HG03469 (cell line): ENCODE results near the gene KAZN.
"Not testable (repeated sequence)": the region's sequence is repeated elsewhere in the genome, so short reads cannot be mapped to it uniquely, and the experiment has no call there.

Experiments
- ATAC-seq: cut with Tn5 transposase; IDR thresholded peaks from one replicate; pipeline ENCODE4 v1.9.1; 2021; ENCODE audit warnings: mild to moderate bottlenecking, moderate library complexity, moderate number of reproducible peaks; ENCODE audit not compliant: unreplicated experiment

The KAZN gene

DNA sequence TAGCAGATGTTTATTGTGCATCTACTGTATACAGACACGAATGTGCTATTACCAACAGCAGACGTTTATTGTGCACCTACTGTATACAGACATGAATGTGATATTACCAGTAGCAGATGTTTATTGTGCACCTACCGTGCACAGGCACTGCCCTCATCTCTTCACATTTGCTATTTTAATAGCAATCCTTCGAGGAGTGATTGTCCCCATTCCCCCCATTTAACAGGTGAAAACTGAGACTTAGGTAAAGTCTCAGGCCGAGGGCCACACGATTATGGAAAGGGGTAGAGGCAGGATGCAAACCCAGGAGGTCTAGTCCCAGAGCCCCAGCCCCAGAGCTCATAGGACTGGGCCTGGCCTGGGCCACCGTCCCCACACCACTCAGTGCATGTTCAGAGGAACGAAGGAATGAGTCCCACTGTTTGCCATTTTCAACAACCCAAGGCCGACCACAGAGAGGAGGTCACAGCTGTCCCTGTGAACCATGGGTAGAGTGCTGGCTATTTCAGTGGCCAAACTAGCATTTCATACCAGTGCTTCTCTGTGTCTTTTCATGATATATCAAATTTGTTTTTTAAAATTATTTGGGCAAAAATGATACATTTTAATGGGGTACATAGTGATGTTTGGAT, 440.6 kb downstream of the KAZN start:
- ATAC-seq: no peak

DNA sequence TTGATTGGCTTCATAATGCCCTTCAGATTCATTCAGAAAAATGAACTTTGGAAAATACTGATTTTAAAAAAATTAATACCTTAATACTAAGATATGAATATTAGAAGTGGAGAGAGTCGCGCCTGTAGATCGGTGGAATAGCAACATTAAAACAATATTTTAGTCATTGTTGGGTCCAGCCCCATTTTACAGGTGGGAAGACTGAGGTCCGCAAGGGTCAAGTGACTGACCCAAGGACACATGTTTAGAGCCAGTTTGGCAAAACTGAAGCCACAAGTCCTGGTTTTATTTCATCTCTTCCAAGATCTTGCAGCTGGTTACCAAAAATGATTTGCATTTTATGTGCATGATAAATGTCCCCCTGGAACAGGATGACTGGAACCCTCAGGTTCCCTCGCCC, 441.4 kb downstream of the KAZN start:
- ATAC-seq: no peak

DNA sequence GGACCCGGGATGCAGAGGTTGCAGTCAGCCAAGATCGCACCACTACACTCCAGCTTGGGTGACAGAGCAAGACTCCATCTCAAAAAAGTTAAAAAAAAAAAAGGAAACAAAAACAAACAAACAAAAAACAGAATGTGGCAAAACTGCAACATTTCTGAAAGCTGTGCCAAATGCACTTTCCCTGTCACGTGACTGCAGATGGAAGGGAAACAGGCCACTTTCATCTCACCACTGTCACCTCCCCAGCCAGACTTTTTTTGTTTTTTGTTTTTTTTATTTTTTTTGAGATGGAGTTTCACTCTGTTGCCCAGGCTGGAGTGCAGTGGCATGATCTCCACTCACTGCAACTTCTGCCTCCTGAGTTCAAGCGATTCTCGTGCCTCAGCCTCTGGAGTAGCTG, 442.2 kb downstream of the KAZN start:
- not testable (repeated sequence) for ATAC-seq

DNA sequence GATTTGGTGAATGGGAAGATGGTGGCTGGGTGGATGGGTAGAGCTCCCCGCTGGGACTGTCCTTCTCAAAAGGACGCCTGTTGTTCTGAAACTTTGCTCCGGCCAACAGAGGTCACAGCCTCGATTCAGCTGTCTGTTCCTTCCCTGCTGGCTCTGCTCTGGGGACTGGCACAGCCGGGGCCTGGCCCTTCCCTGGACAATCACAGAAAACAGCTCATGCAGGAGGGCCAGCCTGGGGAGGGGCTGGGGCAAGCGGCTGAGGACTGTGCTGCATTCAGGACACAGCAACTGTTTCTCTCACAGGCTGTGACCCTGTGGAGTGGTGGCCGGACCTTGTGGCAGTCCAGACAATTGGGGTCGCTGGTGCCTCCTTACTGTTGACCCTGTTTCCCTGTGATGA, 444.4 kb downstream of the KAZN start:
- no peak for ATAC-seq

DNA sequence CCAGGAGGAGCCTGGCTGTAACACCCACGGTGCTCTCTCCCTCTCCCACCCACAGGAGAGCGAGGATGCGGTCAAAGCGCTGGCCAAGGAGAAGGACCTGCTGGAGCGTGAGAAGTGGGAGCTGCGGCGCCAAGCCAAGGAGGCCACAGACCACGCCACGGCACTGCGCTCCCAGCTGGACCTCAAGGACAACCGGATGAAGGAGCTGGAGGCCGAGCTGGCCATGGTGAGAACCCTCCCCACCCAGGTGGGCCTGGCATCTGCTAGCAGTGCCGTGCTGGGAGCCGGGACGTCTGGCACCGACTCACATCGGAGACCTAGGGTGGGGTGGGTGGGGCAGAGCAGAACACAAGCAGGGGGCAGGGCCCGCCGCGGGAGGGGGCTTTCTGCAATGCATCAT, 445.4 kb downstream of the KAZN start:
- ATAC-seq: no peak

DNA sequence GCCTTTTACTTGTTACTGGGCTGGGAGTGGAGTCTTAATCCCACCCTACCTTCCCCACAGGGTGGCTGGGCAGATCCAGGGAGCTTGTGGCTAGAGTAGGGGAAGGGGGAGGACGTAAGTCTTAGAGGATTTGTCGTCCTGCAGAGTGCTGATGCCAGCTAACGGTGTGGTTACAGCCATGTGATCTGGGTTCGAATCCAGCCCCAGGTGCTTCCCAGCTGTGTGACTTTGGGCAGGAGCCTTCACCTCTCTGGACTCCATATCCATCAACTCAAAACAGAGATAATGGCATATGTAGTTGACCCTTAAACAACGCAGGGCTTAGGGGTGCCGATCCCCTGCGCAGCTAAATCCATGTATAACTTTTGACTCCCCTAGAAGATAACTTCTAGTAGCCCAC, 446.6 kb downstream of the KAZN start:
- ATAC-seq: no peak

DNA sequence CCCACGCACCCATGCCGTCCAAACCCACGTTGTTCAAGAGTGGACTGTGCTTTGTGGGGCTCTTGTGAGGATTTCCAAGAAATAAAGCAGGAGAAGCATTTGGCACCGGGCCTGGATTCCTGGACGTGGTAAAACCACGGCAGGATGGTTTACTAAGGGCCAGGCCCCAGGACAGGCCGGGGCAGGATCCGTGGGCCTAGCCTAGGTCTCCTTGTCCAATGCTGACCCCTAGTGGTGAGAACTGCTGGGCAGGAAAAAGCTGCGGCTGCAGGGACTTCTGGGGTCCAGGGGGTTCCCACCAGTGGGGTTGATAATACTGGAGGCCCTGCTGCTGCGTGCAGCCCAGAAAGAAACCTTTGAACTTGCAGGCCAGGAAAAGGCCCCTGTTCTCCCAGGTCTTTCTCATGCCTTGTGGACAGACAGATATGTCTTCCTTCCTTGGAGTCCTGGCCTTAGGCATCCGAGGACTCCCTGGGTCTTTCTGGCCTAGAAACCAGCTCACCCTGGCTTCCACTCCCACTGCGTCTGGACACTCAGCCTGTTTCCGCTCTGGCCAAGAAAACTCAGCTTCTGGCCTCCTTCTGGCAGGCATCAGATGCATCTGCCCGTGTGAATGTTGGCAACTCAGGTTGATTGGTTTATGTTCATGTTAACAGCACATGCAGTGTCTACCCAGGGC, 448.1 kb downstream of the KAZN start:
- no peak for ATAC-seq

DNA sequence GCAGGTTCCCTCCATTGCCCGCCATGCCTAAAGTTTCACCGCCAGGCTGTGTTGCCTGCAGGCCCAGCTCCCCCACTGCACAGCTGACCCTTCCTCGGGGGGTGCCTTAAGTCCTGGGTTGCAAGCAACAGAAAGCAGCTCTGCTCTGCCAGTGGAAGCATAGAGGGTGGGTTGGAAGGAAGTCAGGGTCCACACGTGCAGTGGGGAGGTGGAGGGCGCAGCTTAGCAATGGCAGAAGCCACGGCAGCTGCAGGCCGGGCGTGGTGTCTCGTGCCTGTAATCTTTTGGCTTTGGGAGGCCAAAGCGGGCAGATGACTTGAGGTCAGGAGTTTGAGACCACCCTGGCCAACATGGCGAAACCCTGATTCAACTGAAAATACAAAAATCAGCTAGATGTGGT, 448.8 kb downstream of the KAZN start:
- ATAC-seq: no peak

DNA sequence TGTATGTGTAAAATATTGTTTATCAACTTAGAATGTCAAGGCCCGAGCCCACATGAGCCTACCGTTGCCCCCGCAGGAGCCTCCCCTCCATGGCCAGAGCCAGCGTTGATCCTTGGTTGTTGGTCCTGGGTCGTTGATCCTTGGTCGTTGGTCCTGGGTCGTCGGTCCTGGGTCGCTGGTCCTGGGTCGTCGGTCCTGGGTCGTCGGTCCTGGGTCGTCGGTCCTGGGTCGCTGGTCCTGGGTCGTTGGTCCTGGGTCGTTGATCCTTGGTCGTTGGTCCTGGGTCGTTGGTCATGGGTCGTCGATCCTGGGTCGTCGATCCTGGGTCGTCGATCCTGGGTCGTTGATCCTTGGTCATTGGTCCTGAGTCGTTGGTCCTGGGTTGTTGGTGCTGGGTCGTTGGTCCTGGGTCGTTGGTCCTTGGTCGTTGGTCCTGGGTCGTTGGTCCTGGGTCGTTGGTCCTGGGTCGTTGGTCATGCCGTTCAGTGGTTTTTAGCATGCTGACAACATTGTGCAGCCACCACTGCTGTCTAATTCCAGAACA, 450.0 kb downstream of the KAZN start:
- ATAC-seq: no peak

DNA sequence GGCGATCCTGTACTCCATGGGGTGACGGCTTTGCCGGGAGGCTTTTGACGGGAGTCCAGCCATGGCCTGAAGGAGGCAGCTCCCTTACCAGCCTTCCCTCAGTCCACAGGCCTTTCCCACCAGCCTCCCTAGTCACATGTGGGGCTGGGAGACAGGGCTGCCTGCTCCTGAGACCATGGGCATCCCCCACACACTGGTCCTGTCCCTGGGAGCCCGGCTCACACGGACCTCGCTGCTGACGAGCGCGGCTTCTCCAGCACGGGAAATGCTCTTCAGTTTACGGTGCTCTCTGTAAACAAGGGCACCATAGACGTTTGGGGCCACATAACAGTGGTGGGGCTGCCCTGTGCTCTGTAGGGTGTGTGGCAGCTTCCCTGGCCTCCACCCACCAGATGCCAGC, 450.6 kb downstream of the KAZN start:
- ATAC-seq: no peak

DNA sequence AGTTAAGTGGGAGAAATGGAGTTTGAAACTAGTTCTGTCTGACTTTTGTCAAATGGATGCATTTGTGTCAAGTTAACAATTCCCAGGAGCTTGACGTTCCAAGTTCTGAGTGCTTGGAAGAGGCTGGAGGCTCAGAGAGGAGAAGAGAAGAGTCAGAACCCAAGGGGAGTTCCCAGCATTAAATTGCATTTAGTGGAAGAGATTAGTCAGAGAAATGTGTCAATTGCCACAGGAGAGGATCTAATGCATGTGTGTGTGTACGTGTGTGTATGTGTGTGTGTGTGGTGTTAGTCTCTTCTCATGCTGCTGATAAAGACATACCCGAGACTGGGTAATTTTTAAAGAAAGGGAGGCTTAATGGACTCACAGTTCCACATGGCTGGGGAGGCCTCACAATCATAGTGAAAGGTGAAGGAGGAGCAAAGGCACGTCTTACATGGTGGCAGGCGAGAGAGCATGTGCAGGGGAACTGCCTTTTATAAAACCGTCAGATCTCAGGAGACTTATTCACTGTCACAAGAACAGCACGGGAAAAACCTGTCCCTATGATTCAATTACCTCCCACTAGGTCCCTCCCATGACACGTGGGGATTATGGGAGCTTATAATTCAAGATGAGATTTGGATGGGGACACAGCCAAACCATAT, 453.5 kb downstream of the KAZN start:
- no peak for ATAC-seq

DNA sequence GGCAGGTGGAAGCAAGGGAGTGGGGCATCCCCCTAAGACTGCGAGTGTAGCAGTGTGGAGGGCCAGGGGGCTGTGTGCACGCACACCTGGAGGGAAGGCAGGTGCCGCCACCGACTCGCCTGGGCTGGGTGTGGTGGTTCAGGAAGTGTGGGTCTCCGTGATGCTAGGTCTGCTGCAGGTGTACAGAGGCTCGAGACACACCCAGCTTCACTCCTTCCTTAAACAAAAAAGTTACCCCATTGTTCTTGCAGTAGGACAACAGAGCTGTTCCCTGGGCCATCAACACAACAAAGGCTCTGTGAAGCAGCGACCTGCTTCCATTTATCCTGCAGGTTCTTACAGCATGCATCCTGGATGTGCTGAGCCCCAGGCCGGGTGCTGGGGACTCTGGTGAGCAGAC, 454.7 kb downstream of the KAZN start:
- ATAC-seq: no peak

DNA sequence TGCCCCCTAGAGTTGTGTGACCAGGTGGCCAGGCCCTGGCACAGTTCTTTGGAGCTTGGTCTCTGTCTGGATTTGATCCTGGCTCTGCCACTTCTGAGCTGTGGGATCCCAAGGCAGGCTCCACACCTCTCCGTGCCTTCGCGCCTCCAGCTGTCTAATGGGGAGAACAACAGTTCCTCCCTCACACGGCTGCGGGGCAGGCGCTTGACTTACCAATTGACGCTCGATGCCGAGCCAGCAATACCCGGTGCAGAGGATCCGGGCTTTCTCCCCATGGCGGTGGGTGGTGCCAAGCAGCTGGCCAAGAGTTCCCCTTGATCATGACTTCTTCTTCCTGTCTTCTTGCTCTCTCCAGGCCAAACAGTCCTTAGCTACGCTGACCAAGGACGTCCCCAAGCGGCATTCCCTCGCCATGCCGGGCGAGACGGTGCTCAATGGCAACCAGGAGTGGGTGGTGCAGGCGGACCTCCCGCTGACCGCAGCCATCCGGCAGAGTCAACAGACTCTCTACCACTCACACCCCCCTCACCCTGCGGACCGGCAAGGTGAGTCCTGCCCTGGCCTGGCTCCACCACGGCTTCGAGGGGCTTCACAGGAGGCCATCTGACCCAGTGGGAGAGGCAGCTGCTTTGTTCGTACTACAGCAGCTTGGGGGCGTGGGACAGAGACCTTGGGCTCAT, 457.4 kb downstream of the KAZN start:
- no peak for ATAC-seq

DNA sequence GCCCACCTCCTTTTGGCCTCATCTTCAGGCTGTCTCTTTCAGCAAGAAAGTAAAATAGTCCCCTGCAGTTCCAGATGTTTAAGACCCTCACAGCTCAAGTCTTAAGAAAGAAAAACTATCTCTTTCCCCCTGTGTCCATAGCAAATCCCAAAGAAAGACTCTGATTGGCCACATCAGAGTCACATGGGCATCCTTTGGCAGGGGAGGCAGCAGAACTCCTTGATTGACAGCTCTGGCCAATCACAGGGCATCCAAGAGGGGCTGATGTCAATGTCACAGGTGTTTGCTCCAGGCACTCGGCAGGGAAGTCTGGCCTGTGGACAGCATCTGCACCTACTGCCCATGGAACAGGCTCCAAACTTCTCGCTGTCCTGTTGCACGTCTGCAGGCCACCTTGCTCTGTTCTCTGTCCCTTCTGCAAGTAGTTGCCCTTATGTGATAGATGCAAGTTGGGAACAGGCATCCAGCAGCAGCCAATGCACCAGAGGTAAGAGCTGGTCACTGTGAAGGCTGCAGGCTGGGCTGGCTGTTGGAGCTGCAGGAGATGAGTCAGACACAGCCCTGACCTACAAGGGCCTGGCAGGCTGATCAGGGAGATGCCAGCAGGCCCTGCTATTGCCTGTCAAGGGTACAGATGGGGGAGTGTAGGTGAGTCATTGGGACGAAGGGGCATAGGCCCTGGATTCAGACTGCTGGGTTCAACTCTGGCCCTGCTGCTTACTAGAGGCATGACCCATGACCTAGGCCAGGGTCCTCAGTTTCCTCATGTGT, 458.2 kb downstream of the KAZN start:
- ATAC-seq: no peak

DNA sequence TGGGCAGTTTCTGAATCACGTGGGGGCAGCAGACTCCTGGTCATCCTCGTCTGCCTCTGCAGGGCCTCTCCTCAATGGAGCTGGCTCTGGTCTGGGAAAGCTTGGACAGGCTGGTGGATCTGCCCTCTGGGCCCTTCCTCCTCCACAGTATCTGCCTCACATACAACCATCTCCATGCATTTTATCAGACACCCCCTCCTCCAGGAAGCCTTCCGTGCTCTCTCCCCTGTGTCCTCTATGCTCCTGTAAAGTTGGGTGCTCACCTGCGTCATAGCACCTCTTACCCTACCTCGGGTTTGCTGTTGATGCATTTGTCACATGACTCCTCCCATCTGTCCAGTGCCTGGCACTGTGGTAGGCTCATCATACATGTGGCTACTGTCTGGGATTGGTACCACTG, 459.3 kb downstream of the KAZN start:
- no peak for ATAC-seq

DNA sequence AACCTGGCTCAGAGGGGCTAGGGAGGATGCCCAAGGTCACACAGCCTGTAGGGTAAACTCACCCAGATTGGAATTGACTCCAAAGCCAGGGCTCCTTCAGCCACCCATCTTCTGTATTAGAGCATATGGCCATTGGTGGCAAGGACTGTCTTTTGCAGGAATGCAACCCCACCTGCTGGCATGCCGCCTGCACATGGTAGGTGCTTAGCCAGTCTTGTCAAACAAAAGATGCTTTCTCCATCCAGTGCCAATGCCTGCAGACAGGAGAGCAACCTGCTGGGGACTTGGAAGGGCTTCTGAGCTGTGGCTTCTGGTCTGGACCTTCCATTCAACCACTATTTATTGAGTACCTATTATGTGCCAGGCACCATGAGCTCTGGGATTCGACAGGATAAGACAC, 459.8 kb downstream of the KAZN start:
- ATAC-seq: no peak

DNA sequence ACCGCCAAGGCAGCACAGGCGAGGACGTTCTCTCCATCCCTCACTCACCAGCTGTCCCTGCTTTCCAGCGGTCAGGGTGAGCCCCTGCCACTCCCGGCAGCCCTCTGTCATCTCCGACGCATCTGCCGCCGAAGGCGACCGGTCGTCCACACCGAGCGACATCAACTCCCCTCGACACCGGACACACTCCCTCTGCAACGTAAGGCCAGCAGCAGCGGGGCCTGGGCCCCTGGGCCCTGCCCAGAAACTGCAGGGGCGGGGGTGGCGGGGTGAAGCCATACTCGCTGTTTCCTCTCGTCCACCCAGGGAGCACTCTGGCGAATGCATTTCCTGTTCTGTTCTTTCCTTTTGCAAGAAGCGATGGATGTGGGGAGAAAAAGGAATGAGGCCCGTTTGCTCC, 461.6 kb downstream of the KAZN start:
- ATAC-seq: no peak

DNA sequence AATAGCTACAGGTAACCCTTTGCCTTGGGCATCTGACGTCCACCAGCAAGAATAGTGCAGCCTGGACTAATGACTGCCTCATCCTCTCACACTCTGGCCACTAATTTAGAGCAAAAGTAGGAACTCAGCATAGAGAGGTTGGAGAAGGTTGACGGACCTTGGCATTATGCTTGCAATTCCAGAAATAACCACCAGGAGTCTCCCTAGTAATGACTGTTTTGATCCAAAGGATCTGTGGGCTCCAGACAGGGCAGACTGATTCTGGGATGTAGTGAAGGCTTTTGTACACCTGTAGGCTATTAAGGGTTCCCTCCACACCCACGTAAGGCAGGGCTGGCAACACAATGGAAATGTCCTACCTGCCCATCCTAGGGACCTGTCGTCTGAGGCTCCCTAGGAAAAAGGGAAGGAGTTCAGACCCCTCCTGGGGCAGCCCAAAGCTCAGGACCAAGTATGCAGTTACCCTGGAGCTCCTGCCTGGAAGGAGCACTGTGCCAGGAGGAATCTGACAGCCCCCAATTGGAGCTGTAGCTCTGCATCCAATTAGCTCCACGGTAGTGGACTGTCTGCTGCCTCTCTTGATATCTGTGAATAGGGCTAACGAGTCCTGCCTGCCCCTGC, 464.1 kb downstream of the KAZN start:
- no peak for ATAC-seq

DNA sequence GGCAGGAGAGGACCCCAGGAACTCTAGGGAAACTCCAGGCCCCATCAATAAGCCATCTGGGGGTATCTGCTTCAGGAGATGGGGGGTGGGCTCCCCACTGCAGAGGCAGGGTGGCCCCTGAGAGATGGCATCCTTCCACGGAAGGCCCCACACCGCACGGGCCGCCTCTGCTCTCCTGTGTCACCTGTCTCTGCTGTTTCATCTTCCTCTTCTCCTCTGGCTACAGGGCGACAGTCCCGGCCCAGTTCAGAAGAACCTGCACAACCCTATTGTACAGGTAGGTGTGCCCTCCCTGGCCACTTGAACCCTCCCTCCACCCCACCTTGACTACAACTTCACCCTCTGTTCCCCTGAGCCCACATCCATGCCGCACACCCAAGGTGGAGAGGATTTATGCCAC, 464.9 kb downstream of the KAZN start:
- ATAC-seq: no peak

DNA sequence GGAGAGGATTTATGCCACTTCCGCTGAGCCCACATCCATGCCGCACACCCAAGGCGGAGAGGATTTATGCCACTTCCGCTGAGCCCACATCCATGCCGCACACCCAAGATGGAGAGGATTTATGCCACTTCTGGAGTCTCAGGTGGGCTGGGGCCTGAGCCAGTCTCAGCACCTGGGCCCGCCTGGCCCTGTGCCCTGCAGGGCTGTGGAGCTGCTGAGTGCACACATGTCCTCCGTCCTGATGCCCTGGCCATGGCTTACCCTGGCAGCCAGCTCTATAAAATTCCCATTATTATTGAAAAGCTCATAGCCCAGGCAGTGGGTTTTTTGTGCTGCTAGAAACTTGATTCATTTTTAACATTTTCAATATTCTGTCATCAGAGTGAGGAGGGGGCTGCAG, 465.3 kb downstream of the KAZN start:
- no peak for ATAC-seq
